ENCODE data around the gene DLAT. TPM values are rescaled to one million over a fixed set of nuclear protein-coding genes. Genes with fewer than 3 reads are reported as not detected.

The DLAT gene
- polyA plus RNA-seq, 12 donors: 28.1 to 50.9 (median 41.8) TPM; not detected in 1

Other genes starting within 250 kb of the DLAT start
- 10 to 100 TPM in 11 of 12 donors, not detected in 1; 18.9 to 38.9 (median 32.4) TPM for gene ALG9, start 153.8 kb upstream of the DLAT start, polyA plus RNA-seq (ENCODE audit: insufficient read length in 12 of 12)
- gene FDXACB1, start 146.2 kb upstream of the DLAT start, polyA plus RNA-seq (ENCODE audit: insufficient read length in 12 of 12): 1 to 10 TPM in 10 of 12 donors, not detected in 2; 1.5 to 3.1 (median 2.3) TPM
- 10 to 100 TPM in 10 of 12 donors, not detected in 2; 14.7 to 37.2 (median 19.7) TPM for gene CFAP68, start 145.9 kb upstream of the DLAT start, polyA plus RNA-seq (ENCODE audit: insufficient read length in 12 of 12)
- 100 to 1,000 TPM in 11 of 12 donors, not detected in 1; 267 to 838 (median 710) TPM for gene CRYAB, start 113.6 kb upstream of the DLAT start, polyA plus RNA-seq (ENCODE audit: insufficient read length in 12 of 12)
- gene HSPB2, start 112.7 kb upstream of the DLAT start, polyA plus RNA-seq (ENCODE audit: insufficient read length in 12 of 12): 10 to 100 TPM in 10 of 12 donors, 1 to 10 TPM in 1, not detected in 1; 8.3 to 92.5 (median 77.4) TPM
- gene C11orf52, start 106.5 kb upstream of the DLAT start, polyA plus RNA-seq (ENCODE audit: insufficient read length in 12 of 12): 1 to 10 TPM in 9 of 12 donors, under 1 TPM in 1, not detected in 2; 0.88 to 4.8 (median 3.0) TPM
- gene DIXDC1, start 88.1 kb upstream of the DLAT start, polyA plus RNA-seq (ENCODE audit: insufficient read length in 12 of 12): 10 to 100 TPM in 11 of 12 donors, not detected in 1; 16.5 to 27.2 (median 20.5) TPM
- gene PIH1D2, start 48.6 kb downstream of the DLAT start, polyA plus RNA-seq (ENCODE audit: insufficient read length in 12 of 12): 1 to 10 TPM in 9 of 12 donors, under 1 TPM in 1, not detected in 2; 0.72 to 4.1 (median 1.2) TPM
- gene NKAPD1, start 48.9 kb downstream of the DLAT start, polyA plus RNA-seq (ENCODE audit: insufficient read length in 12 of 12): 10 to 100 TPM in 11 of 12 donors, not detected in 1; 18.4 to 56.7 (median 30.3) TPM
- gene TIMM8B, start 61.3 kb downstream of the DLAT start, polyA plus RNA-seq (ENCODE audit: insufficient read length in 12 of 12): 10 to 100 TPM in 11 of 12 donors, not detected in 1; 21.0 to 63.8 (median 51.7) TPM
- gene SDHD, start 61.5 kb downstream of the DLAT start, polyA plus RNA-seq (ENCODE audit: insufficient read length in 12 of 12): 100 to 1,000 TPM in 7 of 12 donors, 10 to 100 TPM in 4, not detected in 1; 52.2 to 127 (median 109) TPM
- 10 to 100 TPM in 2 of 12 donors, 1 to 10 TPM in 2, under 1 TPM in 7, not detected in 1; 0.30 to 12.1 (median 0.82) TPM for gene IL18, start 138.7 kb downstream of the DLAT start, polyA plus RNA-seq (ENCODE audit: insufficient read length in 12 of 12)
- under 1 TPM in 5 of 12 donors, not detected in 7; 0.22 to 0.44 (median 0.23) TPM for gene TEX12, start 142.0 kb downstream of the DLAT start, polyA plus RNA-seq (ENCODE audit: insufficient read length in 12 of 12)
- 10 to 100 TPM in 4 of 12 donors, 1 to 10 TPM in 7, not detected in 1; 3.4 to 28.6 (median 8.0) TPM for gene BCO2, start 150.1 kb downstream of the DLAT start, polyA plus RNA-seq (ENCODE audit: insufficient read length in 12 of 12)
- 10 to 100 TPM in 11 of 12 donors, not detected in 1; 14.5 to 36.9 (median 25.5) TPM for gene PTS, start 201.0 kb downstream of the DLAT start, polyA plus RNA-seq (ENCODE audit: insufficient read length in 12 of 12)
- under 1 TPM in 1 of 12 donors, not detected in 11; 0.17 TPM for gene PLET1, start 235.5 kb downstream of the DLAT start, polyA plus RNA-seq (ENCODE audit: insufficient read length in 12 of 12)

Measured in muscle of arm (tissue), 12 donors.